SK-N-SH (cell line): ENCODE measurements around the gene PODNL1. TPM values are rescaled to one million over a fixed set of nuclear protein-coding genes. Genes with fewer than 3 reads are reported as not detected.

Experiments used
- CTCF ChIA-PET: fragments of 300-600, 350-600 bp; formaldehyde crosslinking; extraction: SDS; loops from one replicate; lab custom pipeline; 2021; lab: Yijun Ruan, JAX
- POLR2A ChIA-PET: fragments of 350-600 bp; sonication (Branson Sonifier 250); formaldehyde crosslinking; extraction: SDS; loops from one replicate; lab custom pipeline; 2020; ENCODE audit warnings: antibody characterized with exemption, inconsistent platforms; lab: Yijun Ruan, JAX
- DNase-seq: peaks from one replicate; pipeline ENCODE4 v3.0.0; 2012
- H2AFZ ChIP-seq: fragments of 200-600 bp; sonication (generic); 2 replicates; pipeline ENCODE4 v1.8.1; 2016; ENCODE audit warnings: antibody characterized with exemption, mild to moderate bottlenecking, low read depth
- H3F3A ChIP-seq: fragments of 200-600 bp; sonication (generic); replicated peaks from 2 replicates; pipeline ENCODE3; 2016; ENCODE audit warnings: antibody characterized with exemption, mild to moderate bottlenecking; ENCODE audit not compliant: insufficient read depth
- H3K27ac ChIP-seq, 2 experiments: fragments of 200-500 bp in 1 of 2; fragments of 200-600 bp in 1 of 2; sonication (Bioruptor generic) in 1 of 2; sonication (generic), shearing (Covaris generic) in 1 of 2; 2 replicates each; pipeline versions ENCODE4 v1.5.1 to v1.6.1; 2014 to 2016; ENCODE audit warnings: low read depth in 2 of 2, inconsistent platforms in 1 of 2, low read length in 1 of 2, mild to moderate bottlenecking in 1 of 2, mixed read lengths in 1 of 2
- H3K27me3 ChIP-seq: fragments of 200-600 bp; sonication (generic), shearing (Covaris generic); 2 replicates; pipeline ENCODE4 v1.6.1; 2016; ENCODE audit warnings: mixed run types; ENCODE audit not compliant: insufficient read depth
- H3K36me3 ChIP-seq, 2 experiments: fragments of 200-500 bp in 1 of 2; fragments of 200-600 bp in 1 of 2; sonication (Bioruptor generic) in 1 of 2; sonication (generic) in 1 of 2; replicated peaks in 1 of 2; 2 replicates each; pipeline versions ENCODE3 to v1.5.1; 2014 to 2016; ENCODE audit warnings: low read length in 1 of 2, mild to moderate bottlenecking in 1 of 2; ENCODE audit not compliant: insufficient read depth in 2 of 2, control insufficient read depth in 1 of 2
- H3K4me1 ChIP-seq, 2 experiments: fragments of 200-500 bp in 1 of 2; fragments of 200-600 bp in 1 of 2; sonication (Bioruptor generic) in 1 of 2; sonication (generic), shearing (Covaris generic) in 1 of 2; 2 replicates each; pipeline versions ENCODE4 v1.5.1 to v1.6.1; 2014 to 2016; ENCODE audit warnings: low read depth in 1 of 2, low read length in 1 of 2, mixed run types in 1 of 2; ENCODE audit not compliant: insufficient read depth in 2 of 2, control insufficient read depth in 1 of 2
- H3K4me2 ChIP-seq: fragments of 200-600 bp; sonication (generic), shearing (Covaris generic); 2 replicates; pipeline ENCODE4 v1.6.1; 2017; ENCODE audit warnings: mixed run types
- H3K4me3 ChIP-seq, 2 experiments: fragments of 200-500 bp in 1 of 2; fragments of 200-600 bp in 1 of 2; sonication (Bioruptor generic) in 1 of 2; sonication (generic), shearing (Covaris generic) in 1 of 2; 2 replicates each; pipeline versions ENCODE4 v1.5.1 to v1.8.1; 2014 to 2016; ENCODE audit warnings: low read depth in 2 of 2, inconsistent platforms in 1 of 2, low read length in 1 of 2, mild to moderate bottlenecking in 1 of 2, mixed read lengths in 1 of 2, moderate library complexity in 1 of 2
- H3K79me2 ChIP-seq: fragments of 200-600 bp; sonication (generic); 2 replicates; pipeline ENCODE4 v1.8.1; 2017; ENCODE audit warnings: mild to moderate bottlenecking; ENCODE audit not compliant: insufficient read depth
- H3K9ac ChIP-seq: fragments of 200-600 bp; sonication (generic); 2 replicates; pipeline ENCODE4 v1.6.1; 2017; ENCODE audit warnings: mixed run types
- H3K9me2 ChIP-seq: fragments of 200-600 bp; sonication (generic); 2 replicates; pipeline ENCODE4 v1.6.1; 2017; ENCODE audit warnings: mixed run types
- H3K9me3 ChIP-seq: fragments of 200-600 bp; sonication (generic); 2 replicates; pipeline ENCODE4 v1.6.1; 2017; ENCODE audit warnings: mixed run types, mild to moderate bottlenecking, moderate library complexity
- H4K20me1 ChIP-seq: fragments of 200-600 bp; sonication (generic); 2 replicates; pipeline ENCODE4 v1.6.1; 2017; ENCODE audit warnings: mild to moderate bottlenecking, mixed run types; ENCODE audit not compliant: insufficient read depth
- ELF1 ChIP-seq: IDR thresholded peaks from 2 replicates; pipeline ENCODE4 v1.4.0; 2012
- EP300 ChIP-seq, 2 experiments: IDR thresholded peaks; 2 replicates each; pipeline versions ENCODE4 v1.4.0 to v1.6.1; 2012; ENCODE audit warnings: borderline replicate concordance in 1 of 2, low read depth in 1 of 2, low read length in 1 of 2
- EZH2phosphoT487 ChIP-seq: fragments of 200-600 bp; sonication (generic); IDR thresholded peaks from 2 replicates; pipeline ENCODE4 v1.6.1; 2017; ENCODE audit warnings: low read depth, mixed run types, mild to moderate bottlenecking, antibody characterized with exemption, moderate library complexity, borderline replicate concordance
- FOSL2 ChIP-seq: IDR thresholded peaks from 2 replicates; pipeline ENCODE4 v1.4.0; 2012; ENCODE audit warnings: low read depth, mild to moderate bottlenecking, moderate library complexity, borderline replicate concordance
- FOXJ3 ChIP-seq: sonication (generic); formaldehyde crosslinking; IDR thresholded peaks from 2 replicates; pipeline ENCODE4 v1.5.1; 2020; ENCODE audit warnings: mild to moderate bottlenecking, missing genetic modification reagents
- FOXM1 ChIP-seq: IDR thresholded peaks from 2 replicates; pipeline ENCODE4 v1.4.0; 2012; ENCODE audit warnings: low read depth, mild to moderate bottlenecking
- GABPA ChIP-seq: IDR thresholded peaks from 2 replicates; pipeline ENCODE4 v1.4.0; 2012; ENCODE audit warnings: low read depth, mild to moderate bottlenecking
- JUND ChIP-seq: IDR thresholded peaks from 2 replicates; pipeline ENCODE4 v1.4.0; 2012
- MXI1 ChIP-seq: IDR thresholded peaks from 2 replicates; pipeline ENCODE4 v1.6.1; 2012; ENCODE audit warnings: mild to moderate bottlenecking, low read depth, low read length, improper control_type of control experiment
- NRF1 ChIP-seq: IDR thresholded peaks from 2 replicates; pipeline ENCODE4 v1.6.1; 2012; ENCODE audit warnings: low read depth, mild to moderate bottlenecking, low read length
- POLR2AphosphoS5 ChIP-seq: IDR thresholded peaks from 2 replicates; pipeline ENCODE4 v1.6.1; 2012; ENCODE audit warnings: low read depth, low read length
- RAD21 ChIP-seq: IDR thresholded peaks from 2 replicates; pipeline ENCODE4 v1.6.1; 2012; ENCODE audit warnings: mild to moderate bottlenecking, low read length
- RCOR1 ChIP-seq: fragments of 150-350 bp; IDR thresholded peaks from 2 replicates; pipeline ENCODE4 v1.6.1; 2017; ENCODE audit warnings: antibody characterized with exemption, low read length
- RXRA ChIP-seq: IDR thresholded peaks from 2 replicates; pipeline ENCODE4 v1.4.0; 2012; ENCODE audit warnings: low read depth, mild to moderate bottlenecking, borderline replicate concordance
- SIN3A ChIP-seq: IDR thresholded peaks from 2 replicates; pipeline ENCODE4 v1.6.1; 2012; ENCODE audit warnings: low read depth, mild to moderate bottlenecking, low read length, moderate library complexity, borderline replicate concordance
- TAF1 ChIP-seq: IDR thresholded peaks from 2 replicates; pipeline ENCODE4 v1.6.1; 2012; ENCODE audit warnings: low read depth, mild to moderate bottlenecking, low read length, moderate library complexity, borderline replicate concordance
- TCF12 ChIP-seq: IDR thresholded peaks from 2 replicates; pipeline ENCODE4 v1.4.0; 2012
- YY1 ChIP-seq: IDR thresholded peaks from 2 replicates; pipeline ENCODE4 v1.4.0; 2012; ENCODE audit warnings: low read depth, mild to moderate bottlenecking
- WGBS: methylation state at CpG from one replicate; pipeline ENCODE4 v1.1.6; 2017; ENCODE audit warnings: low lambda C conversion rate; 5-methylcytosine and 5-hydroxymethylcytosine counted together
- polyA plus RNA-seq, 3 experiments: library from polyadenylated mRNA; depleted of rRNA; stranded (reverse); fragments of >200 nt; gene quantifications; 2 replicates each; pipeline ENCODE4 v1.2.3, GENCODE V29; 2012
- TF ChIP-seq, protein P1 (sequence below): IDR thresholded peaks from 2 replicates; pipeline ENCODE4 v1.4.0; 2012; ENCODE audit warnings: low read depth, borderline replicate concordance
- TF ChIP-seq, protein P2 (sequence below): fragments of 150-350 bp; IDR thresholded peaks from 2 replicates; pipeline ENCODE4 v1.6.1; 2016; ENCODE audit warnings: mild to moderate bottlenecking, low read depth, low read length
- TF ChIP-seq, protein P3 (sequence below): IDR thresholded peaks from 2 replicates; pipeline ENCODE4; 2012
- TF ChIP-seq, protein P4 (sequence below): IDR thresholded peaks from 2 replicates; pipeline ENCODE4 v1.4.0; 2012; ENCODE audit warnings: low read depth, borderline replicate concordance

Gene PODNL1
- polyA plus RNA-seq, 1 of the 3 experiments (the other 2 are of a cell fraction) = 7.5 TPM

DNA sequence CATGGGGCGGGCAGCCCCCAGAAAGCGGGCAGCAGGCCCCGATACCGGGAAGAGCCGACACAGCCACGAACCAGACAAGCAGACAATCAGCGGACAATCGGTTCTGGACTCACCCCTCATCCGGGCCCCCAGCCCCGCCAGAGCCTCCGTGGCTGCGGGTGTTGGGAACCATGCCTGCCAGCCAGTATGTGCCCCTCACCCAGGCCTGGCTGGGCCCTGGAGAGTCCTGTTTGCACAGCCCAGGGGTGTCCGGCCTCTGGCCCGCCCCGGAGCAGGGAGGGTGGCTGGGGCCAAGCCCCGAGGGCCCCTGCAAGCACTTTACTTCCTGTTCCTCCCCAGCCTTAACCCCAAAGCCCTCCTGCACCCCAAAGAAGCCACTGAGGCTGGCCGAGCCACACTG is 7.8 kb downstream of the PODNL1 start (continued):
- TF ChIP-seq RCOR1 = no peak
- no peak for TF ChIP-seq TCF12

DNA sequence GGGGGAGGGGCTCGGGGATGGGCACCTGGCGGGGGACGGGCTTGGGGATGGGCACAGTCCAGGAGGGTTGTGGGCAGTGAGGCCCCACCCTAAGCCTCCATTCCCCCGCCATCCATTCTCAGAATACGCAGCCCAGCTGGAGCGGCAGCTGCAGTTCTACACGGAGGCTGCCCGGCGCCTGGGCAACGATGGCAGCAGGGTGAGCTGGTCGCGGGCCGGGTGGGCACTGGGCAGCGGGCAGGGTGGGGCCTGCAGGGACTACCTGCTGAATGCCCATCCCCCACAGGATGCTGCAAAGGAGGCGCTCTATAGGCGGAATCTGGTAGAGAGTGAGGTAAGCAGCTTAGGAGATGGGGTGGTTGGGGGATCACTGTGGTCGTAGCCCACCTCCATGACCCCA is 8.3 kb downstream of the PODNL1 start:
- Histone ChIP-seq H3K9ac (no peak overlapping the region), H3K27ac (no peak overlapping the region; a peak in 1 of 4 replicates), H2AFZ (no peak overlapping the region), H3K79me2 (no peaks in the 10 kb centered on the region), H3K4me2 (no peak overlapping the region), H3K9me3 (no peaks in the 10 kb centered on the region), H3K9me2 (no peaks in the 10 kb centered on the region), H4K20me1 (no peaks in the 10 kb centered on the region), H3F3A (no peaks in the 10 kb centered on the region), H3K36me3 (peaks cover 0 to 2% of the 10 kb centered on the region in 2 experiments), H3K4me1 (peaks cover 0 to 7% of the 10 kb centered on the region in 2 experiments; a peak in 1 of 4 replicates), H3K27me3 (no peaks in the 10 kb centered on the region), H3K4me3 (no peak overlapping the region)
- CTCF ChIA-PET = interaction anchor here (0.7 to 1.9 kb wide), 4 partner anchors 102 to 119 kb away, joined by 3 to 5 read pairs (median 3); partner anchors contain the start of gene IL27RA
- peak; percentile 45 for DNase-seq
- TF ChIP-seq ELF1 = no peak
- TF ChIP-seq EP300 (IDR thresholded peaks at IDR 0.05; ENCODE audit: borderline replicate concordance in 1 of 2, low read depth in 1 of 2, low read length in 1 of 2) = no peak
- no peak for TF ChIP-seq POLR2AphosphoS5
- no peak for TF ChIP-seq TAF1
- TF ChIP-seq GABPA = no peak
- TF ChIP-seq FOXJ3 (CRISPR knock-in tag) = no peak
- TF ChIP-seq YY1 = no peak
- no peak for TF ChIP-seq SIN3A
- no peak for TF ChIP-seq FOXM1
- no peak for TF ChIP-seq TCF12
- TF ChIP-seq MXI1 = no peak
- TF ChIP-seq, protein P1, sequence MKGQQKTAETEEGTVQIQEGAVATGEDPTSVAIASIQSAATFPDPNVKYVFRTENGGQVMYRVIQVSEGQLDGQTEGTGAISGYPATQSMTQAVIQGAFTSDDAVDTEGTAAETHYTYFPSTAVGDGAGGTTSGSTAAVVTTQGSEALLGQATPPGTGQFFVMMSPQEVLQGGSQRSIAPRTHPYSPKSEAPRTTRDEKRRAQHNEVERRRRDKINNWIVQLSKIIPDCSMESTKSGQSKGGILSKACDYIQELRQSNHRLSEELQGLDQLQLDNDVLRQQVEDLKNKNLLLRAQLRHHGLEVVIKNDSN = no peak
- POLR2A ChIA-PET = interaction anchor here (0.6 to 1.2 kb wide), 3 partner anchors 8 to 101 kb away, joined by 3 to 4 read pairs (median 4); partner anchors contain the start of genes DCAF15, IL27RA and PODNL1
- WGBS = 90% methylated on average over 10 of the region's 17 CpGs

DNA sequence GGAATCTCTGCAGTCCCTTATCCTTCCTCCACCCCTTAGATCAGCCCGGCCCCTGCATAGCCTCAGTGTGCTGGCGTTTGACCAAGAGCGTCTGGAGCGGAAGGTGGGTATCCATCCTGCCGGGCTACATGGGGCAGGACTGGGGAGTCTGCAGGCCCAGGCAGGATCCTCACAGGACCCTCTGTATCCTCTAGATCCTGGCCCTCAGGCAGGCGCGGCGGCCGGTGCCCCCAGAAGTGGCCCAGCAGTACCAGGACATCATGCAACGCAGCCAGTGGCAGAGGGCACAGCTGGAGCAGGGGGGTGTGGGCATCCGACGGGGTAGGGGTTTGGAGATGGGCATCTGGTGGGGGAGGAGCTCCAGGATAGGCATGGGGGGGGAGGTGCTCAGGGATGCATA is 8.9 kb downstream of the PODNL1 start:
- Histone ChIP-seq H3K4me2 (no peak overlapping the region), H3K4me3 (no peak overlapping the region), H3K27me3 (no peaks in the 10 kb centered on the region), H3K27ac (peak overlapping the region in 1 of 2 experiments; percentile 8; a peak in 1 of 4 replicates), H3K36me3 (peaks cover 0 to 2% of the 10 kb centered on the region in 2 experiments), H3K9me2 (no peaks in the 10 kb centered on the region), H3K79me2 (no peaks in the 10 kb centered on the region), H2AFZ (no peak overlapping the region), H3K4me1 (peaks cover 0 to 7% of the 10 kb centered on the region in 2 experiments; a peak in 1 of 4 replicates), H3K9me3 (no peaks in the 10 kb centered on the region), H3K9ac (no peak overlapping the region), H4K20me1 (no peaks in the 10 kb centered on the region), H3F3A (no peaks in the 10 kb centered on the region)
- WGBS = 89% methylated on average over 12 of the region's 12 CpGs
- CTCF ChIA-PET = interaction anchor here (0.9 to 1.2 kb wide), 3 partner anchors 9 to 119 kb away, joined by 3 read pairs; partner anchors contain the start of gene PODNL1
- POLR2A ChIA-PET = interaction anchor here (0.6 to 1.2 kb wide), 3 partner anchors 9 to 102 kb away, joined by 3 to 4 read pairs (median 4); partner anchors contain the start of genes DCAF15, IL27RA and PODNL1
- DNase-seq = peak; percentile 76
- no peak for TF ChIP-seq TCF12
- TF ChIP-seq MXI1 = no peak
- TF ChIP-seq, protein P2, sequence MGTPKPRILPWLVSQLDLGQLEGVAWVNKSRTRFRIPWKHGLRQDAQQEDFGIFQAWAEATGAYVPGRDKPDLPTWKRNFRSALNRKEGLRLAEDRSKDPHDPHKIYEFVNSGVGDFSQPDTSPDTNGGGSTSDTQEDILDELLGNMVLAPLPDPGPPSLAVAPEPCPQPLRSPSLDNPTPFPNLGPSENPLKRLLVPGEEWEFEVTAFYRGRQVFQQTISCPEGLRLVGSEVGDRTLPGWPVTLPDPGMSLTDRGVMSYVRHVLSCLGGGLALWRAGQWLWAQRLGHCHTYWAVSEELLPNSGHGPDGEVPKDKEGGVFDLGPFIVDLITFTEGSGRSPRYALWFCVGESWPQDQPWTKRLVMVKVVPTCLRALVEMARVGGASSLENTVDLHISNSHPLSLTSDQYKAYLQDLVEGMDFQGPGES = no peak
- TF ChIP-seq, protein P3, sequence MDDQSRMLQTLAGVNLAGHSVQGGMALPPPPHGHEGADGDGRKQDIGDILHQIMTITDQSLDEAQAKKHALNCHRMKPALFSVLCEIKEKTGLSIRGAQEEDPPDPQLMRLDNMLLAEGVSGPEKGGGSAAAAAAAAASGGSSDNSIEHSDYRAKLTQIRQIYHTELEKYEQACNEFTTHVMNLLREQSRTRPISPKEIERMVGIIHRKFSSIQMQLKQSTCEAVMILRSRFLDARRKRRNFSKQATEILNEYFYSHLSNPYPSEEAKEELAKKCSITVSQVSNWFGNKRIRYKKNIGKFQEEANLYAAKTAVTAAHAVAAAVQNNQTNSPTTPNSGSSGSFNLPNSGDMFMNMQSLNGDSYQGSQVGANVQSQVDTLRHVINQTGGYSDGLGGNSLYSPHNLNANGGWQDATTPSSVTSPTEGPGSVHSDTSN = no peak
- no peak for TF ChIP-seq JUND
- no peak for TF ChIP-seq EZH2phosphoT487
- no peak for TF ChIP-seq GABPA
- TF ChIP-seq RAD21 = no peak
- TF ChIP-seq NRF1 = no peak
- no peak for TF ChIP-seq RXRA
- TF ChIP-seq EP300 (IDR thresholded peaks at IDR 0.05; ENCODE audit: borderline replicate concordance in 1 of 2, low read depth in 1 of 2, low read length in 1 of 2) = no peak
- no peak for TF ChIP-seq FOXM1
- TF ChIP-seq, protein P4, sequence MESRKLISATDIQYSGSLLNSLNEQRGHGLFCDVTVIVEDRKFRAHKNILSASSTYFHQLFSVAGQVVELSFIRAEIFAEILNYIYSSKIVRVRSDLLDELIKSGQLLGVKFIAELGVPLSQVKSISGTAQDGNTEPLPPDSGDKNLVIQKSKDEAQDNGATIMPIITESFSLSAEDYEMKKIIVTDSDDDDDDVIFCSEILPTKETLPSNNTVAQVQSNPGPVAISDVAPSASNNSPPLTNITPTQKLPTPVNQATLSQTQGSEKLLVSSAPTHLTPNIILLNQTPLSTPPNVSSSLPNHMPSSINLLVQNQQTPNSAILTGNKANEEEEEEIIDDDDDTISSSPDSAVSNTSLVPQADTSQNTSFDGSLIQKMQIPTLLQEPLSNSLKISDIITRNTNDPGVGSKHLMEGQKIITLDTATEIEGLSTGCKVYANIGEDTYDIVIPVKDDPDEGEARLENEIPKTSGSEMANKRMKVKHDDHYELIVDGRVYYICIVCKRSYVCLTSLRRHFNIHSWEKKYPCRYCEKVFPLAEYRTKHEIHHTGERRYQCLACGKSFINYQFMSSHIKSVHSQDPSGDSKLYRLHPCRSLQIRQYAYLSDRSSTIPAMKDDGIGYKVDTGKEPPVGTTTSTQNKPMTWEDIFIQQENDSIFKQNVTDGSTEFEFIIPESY = no peak
- no peak for TF ChIP-seq FOSL2
